Measurements from ENCODE around the gene STAC3.
A peak's percentile ranks its signal among the peaks of the same experiment; 100 is the strongest.

The STAC3 gene

GRCh38 chr12:57213058-57213715 lies 37.8 kb downstream of the STAC3 start (continued):
- TF ChIP-seq ZBTB10 (tag by site-specific recombination; IDR thresholded peaks at IDR 0.05) (no peak), ZNF549 (tag by site-specific recombination; IDR thresholded peaks at IDR 0.05) (no peak), IKZF3 (tag by site-specific recombination; IDR thresholded peaks at IDR 0.05) (peak; percentile 76), SCRT2 (tag by site-specific recombination; IDR thresholded peaks at IDR 0.05) (no peak), ZNF488 (tag by site-specific recombination; IDR thresholded peaks at IDR 0.05) (no peak), OVOL3 (tag by site-specific recombination; IDR thresholded peaks at IDR 0.05) (no peak), SP3 (tag by site-specific recombination; IDR thresholded peaks at IDR 0.05) (peak; percentile 28; the same call in 1 of the 2 replicates), ZBTB6 (tag by site-specific recombination; IDR thresholded peaks at IDR 0.05) (no peak), FEZF1 (tag by site-specific recombination; IDR thresholded peaks at IDR 0.05) (no peak), HOXA7 (CRISPR knock-in tag; IDR thresholded peaks at IDR 0.05; ENCODE audit: borderline replicate concordance) (no peak), ZNF140 (tag by site-specific recombination; IDR thresholded peaks at IDR 0.05) (no peak)
- TF ChIP-seq, protein P1, sequence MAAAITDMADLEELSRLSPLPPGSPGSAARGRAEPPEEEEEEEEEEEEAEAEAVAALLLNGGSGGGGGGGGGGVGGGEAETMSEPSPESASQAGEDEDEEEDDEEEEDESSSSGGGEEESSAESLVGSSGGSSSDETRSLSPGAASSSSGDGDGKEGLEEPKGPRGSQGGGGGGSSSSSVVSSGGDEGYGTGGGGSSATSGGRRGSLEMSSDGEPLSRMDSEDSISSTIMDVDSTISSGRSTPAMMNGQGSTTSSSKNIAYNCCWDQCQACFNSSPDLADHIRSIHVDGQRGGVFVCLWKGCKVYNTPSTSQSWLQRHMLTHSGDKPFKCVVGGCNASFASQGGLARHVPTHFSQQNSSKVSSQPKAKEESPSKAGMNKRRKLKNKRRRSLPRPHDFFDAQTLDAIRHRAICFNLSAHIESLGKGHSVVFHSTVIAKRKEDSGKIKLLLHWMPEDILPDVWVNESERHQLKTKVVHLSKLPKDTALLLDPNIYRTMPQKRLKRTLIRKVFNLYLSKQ (tag by site-specific recombination; IDR thresholded peaks at IDR 0.05; ENCODE audit: borderline replicate concordance), result no peak
- TF ChIP-seq, protein P2, sequence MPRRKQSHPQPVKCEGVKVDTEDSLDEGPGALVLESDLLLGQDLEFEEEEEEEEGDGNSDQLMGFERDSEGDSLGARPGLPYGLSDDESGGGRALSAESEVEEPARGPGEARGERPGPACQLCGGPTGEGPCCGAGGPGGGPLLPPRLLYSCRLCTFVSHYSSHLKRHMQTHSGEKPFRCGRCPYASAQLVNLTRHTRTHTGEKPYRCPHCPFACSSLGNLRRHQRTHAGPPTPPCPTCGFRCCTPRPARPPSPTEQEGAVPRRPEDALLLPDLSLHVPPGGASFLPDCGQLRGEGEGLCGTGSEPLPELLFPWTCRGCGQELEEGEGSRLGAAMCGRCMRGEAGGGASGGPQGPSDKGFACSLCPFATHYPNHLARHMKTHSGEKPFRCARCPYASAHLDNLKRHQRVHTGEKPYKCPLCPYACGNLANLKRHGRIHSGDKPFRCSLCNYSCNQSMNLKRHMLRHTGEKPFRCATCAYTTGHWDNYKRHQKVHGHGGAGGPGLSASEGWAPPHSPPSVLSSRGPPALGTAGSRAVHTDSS (tag by site-specific recombination; IDR thresholded peaks at IDR 0.05), result no peak
- TF ChIP-seq, protein P3, sequence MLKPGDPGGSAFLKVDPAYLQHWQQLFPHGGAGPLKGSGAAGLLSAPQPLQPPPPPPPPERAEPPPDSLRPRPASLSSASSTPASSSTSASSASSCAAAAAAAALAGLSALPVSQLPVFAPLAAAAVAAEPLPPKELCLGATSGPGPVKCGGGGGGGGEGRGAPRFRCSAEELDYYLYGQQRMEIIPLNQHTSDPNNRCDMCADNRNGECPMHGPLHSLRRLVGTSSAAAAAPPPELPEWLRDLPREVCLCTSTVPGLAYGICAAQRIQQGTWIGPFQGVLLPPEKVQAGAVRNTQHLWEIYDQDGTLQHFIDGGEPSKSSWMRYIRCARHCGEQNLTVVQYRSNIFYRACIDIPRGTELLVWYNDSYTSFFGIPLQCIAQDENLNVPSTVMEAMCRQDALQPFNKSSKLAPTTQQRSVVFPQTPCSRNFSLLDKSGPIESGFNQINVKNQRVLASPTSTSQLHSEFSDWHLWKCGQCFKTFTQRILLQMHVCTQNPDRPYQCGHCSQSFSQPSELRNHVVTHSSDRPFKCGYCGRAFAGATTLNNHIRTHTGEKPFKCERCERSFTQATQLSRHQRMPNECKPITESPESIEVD (tag by site-specific recombination; IDR thresholded peaks at IDR 0.05), result no peak
- TF ChIP-seq, protein P4, sequence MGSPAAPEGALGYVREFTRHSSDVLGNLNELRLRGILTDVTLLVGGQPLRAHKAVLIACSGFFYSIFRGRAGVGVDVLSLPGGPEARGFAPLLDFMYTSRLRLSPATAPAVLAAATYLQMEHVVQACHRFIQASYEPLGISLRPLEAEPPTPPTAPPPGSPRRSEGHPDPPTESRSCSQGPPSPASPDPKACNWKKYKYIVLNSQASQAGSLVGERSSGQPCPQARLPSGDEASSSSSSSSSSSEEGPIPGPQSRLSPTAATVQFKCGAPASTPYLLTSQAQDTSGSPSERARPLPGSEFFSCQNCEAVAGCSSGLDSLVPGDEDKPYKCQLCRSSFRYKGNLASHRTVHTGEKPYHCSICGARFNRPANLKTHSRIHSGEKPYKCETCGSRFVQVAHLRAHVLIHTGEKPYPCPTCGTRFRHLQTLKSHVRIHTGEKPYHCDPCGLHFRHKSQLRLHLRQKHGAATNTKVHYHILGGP (tag by site-specific recombination; IDR thresholded peaks at IDR 0.05), result no peak
- TF ChIP-seq, protein P5, sequence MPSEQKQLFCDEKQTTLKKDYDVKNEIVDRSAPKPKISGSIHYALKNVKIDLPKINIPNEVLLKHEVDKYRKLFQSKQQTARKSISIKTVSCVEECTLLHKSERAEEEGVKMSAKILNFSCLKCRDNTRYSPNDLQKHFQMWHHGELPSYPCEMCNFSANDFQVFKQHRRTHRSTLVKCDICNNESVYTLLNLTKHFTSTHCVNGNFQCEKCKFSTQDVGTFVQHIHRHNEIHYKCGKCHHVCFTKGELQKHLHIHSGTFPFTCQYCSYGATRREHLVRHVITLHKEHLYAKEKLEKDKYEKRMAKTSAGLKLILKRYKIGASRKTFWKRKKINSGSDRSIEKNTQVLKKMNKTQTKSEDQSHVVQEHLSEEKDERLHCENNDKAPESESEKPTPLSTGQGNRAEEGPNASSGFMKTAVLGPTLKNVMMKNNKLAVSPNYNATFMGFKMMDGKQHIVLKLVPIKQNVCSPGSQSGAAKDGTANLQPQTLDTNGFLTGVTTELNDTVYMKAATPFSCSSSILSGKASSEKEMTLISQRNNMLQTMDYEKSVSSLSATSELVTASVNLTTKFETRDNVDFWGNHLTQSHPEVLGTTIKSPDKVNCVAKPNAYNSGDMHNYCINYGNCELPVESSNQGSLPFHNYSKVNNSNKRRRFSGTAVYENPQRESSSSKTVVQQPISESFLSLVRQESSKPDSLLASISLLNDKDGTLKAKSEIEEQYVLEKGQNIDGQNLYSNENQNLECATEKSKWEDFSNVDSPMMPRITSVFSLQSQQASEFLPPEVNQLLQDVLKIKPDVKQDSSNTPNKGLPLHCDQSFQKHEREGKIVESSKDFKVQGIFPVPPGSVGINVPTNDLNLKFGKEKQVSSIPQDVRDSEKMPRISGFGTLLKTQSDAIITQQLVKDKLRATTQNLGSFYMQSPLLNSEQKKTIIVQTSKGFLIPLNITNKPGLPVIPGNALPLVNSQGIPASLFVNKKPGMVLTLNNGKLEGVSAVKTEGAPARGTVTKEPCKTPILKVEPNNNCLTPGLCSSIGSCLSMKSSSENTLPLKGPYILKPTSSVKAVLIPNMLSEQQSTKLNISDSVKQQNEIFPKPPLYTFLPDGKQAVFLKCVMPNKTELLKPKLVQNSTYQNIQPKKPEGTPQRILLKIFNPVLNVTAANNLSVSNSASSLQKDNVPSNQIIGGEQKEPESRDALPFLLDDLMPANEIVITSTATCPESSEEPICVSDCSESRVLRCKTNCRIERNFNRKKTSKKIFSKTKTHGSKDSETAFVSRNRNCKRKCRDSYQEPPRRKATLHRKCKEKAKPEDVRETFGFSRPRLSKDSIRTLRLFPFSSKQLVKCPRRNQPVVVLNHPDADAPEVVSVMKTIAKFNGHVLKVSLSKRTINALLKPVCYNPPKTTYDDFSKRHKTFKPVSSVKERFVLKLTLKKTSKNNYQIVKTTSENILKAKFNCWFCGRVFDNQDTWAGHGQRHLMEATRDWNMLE (tag by site-specific recombination; conservative IDR thresholded peaks at IDR 0.05; ENCODE audit: low read depth), result 0 out of 2 replicates have a peak, but pooled peaks have one; percentile 25
- TF ChIP-seq, protein P6, sequence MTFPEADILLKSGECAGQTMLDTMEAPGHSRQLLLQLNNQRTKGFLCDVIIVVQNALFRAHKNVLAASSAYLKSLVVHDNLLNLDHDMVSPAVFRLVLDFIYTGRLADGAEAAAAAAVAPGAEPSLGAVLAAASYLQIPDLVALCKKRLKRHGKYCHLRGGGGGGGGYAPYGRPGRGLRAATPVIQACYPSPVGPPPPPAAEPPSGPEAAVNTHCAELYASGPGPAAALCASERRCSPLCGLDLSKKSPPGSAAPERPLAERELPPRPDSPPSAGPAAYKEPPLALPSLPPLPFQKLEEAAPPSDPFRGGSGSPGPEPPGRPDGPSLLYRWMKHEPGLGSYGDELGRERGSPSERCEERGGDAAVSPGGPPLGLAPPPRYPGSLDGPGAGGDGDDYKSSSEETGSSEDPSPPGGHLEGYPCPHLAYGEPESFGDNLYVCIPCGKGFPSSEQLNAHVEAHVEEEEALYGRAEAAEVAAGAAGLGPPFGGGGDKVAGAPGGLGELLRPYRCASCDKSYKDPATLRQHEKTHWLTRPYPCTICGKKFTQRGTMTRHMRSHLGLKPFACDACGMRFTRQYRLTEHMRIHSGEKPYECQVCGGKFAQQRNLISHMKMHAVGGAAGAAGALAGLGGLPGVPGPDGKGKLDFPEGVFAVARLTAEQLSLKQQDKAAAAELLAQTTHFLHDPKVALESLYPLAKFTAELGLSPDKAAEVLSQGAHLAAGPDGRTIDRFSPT (tag by site-specific recombination; IDR thresholded peaks at IDR 0.05), result peak; percentile 96
- TF ChIP-seq, protein P7, sequence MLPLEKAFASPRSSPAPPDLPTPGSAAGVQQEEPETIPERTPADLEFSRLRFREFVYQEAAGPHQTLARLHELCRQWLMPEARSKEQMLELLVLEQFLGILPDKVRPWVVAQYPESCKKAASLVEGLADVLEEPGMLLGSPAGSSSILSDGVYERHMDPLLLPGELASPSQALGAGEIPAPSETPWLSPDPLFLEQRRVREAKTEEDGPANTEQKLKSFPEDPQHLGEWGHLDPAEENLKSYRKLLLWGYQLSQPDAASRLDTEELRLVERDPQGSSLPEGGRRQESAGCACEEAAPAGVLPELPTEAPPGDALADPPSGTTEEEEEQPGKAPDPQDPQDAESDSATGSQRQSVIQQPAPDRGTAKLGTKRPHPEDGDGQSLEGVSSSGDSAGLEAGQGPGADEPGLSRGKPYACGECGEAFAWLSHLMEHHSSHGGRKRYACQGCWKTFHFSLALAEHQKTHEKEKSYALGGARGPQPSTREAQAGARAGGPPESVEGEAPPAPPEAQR (tag by site-specific recombination; IDR thresholded peaks at IDR 0.05), result no peak

Data from HEK293 (cell line).